H1 (cell line): Measurements from ENCODE around the gene NBPF10. TPM values are rescaled to one million over a fixed set of nuclear protein-coding genes. Genes with fewer than 3 reads are reported as not detected.
"Not testable (repeated sequence)": the region's sequence is repeated elsewhere in the genome, so short reads cannot be mapped to it uniquely, and the experiment has no call there.

Source experiments
- CTCF ChIA-PET: fragments of 300-600 bp; sonication (Branson Sonifier 250); formaldehyde crosslinking; loops from one replicate; lab custom pipeline; 2021; ENCODE audit not compliant: partially characterized antibody; lab: Charles Lee
- POLR2A ChIA-PET: fragments of 300-600 bp; sonication (Branson Sonifier 250); formaldehyde crosslinking; loops from one replicate; lab custom pipeline; 2021; ENCODE audit warnings: inconsistent platforms; ENCODE audit not compliant: partially characterized antibody; lab: Charles Lee
- DNase-seq, 2 experiments: peaks; one replicate each; pipeline versions ENCODE4 v3.0.0 to v3.0.0-alpha.2; 2010 to 2022; ENCODE audit warnings: low spot score in 2 of 2, low read depth in 1 of 2, mixed read lengths in 1 of 2
- FAIRE-seq: peaks from 2 replicates; lab custom pipeline; 2011; peaks lifted over from hg19 to GRCh38; lab: Jason Lieb, UNC
- H2AFZ ChIP-seq: 2 replicates; pipeline ENCODE4 v1.8.1; 2012; ENCODE audit warnings: low read length, inconsistent platforms
- H2AK5ac ChIP-seq: 2 replicates; pipeline ENCODE4 v1.6.1; 2013; ENCODE audit warnings: low read depth, low read length
- H2BK120ac ChIP-seq: replicated peaks from 2 replicates; pipeline ENCODE3; 2013; ENCODE audit warnings: low read depth, low read length, inconsistent platforms
- H2BK12ac ChIP-seq: 2 replicates; pipeline ENCODE4 v1.6.1; 2013; ENCODE audit warnings: low read depth, low read length
- H2BK15ac ChIP-seq: 2 replicates; pipeline ENCODE4 v1.6.1; 2013; ENCODE audit warnings: low read length
- H2BK20ac ChIP-seq: 2 replicates; pipeline ENCODE4 v1.6.1; 2013; ENCODE audit warnings: low read length
- H2BK5ac ChIP-seq: 2 replicates; pipeline ENCODE4 v1.6.1; 2013; ENCODE audit warnings: low read depth, low read length
- H3K14ac ChIP-seq: 2 replicates; pipeline ENCODE4 v1.6.1; 2013; ENCODE audit warnings: inconsistent platforms; ENCODE audit not compliant: insufficient read length
- H3K18ac ChIP-seq: 2 replicates; pipeline ENCODE4 v1.6.1; 2013; ENCODE audit warnings: low read length; ENCODE audit errors: extremely low read depth
- H3K23ac ChIP-seq: 2 replicates; pipeline ENCODE4 v1.6.1; 2013; ENCODE audit warnings: inconsistent platforms; ENCODE audit not compliant: insufficient read length
- H3K23me2 ChIP-seq: 2 replicates; pipeline ENCODE4 v1.6.1; 2013; ENCODE audit warnings: low read depth, low read length
- H3K27ac ChIP-seq: 2 replicates; pipeline ENCODE4 v1.6.1; 2011; ENCODE audit warnings: low read depth, low read length, inconsistent platforms
- H3K27me3 ChIP-seq, 4 experiments: replicated peaks in 1 of 4; 1 replicate in 1 of 4; 2 replicates in 3 of 4; pipeline versions ENCODE4 v1.6.1 to v1.8.1; 2011 to 2013; ENCODE audit warnings: low read length in 3 of 4, mild to moderate bottlenecking in 3 of 4, inconsistent platforms in 2 of 4, mixed read lengths in 2 of 4, moderate library complexity in 1 of 4; ENCODE audit not compliant: control insufficient read depth in 3 of 4, insufficient read depth in 3 of 4; ENCODE audit errors: extremely low read depth in 1 of 4
- H3K36me3 ChIP-seq, 4 experiments: 2 replicates each; pipeline versions ENCODE4 v1.6.1 to v1.8.1; 2011 to 2013; ENCODE audit warnings: mild to moderate bottlenecking in 4 of 4, low read length in 3 of 4, moderate library complexity in 2 of 4, control low read depth in 1 of 4, inconsistent platforms in 1 of 4; ENCODE audit not compliant: insufficient read depth in 4 of 4, control insufficient read depth in 2 of 4
- H3K4ac ChIP-seq: replicated peaks from 2 replicates; pipeline ENCODE3; 2013; ENCODE audit warnings: low read length, low read depth, mixed read lengths, inconsistent platforms; ENCODE audit not compliant: insufficient read length
- H3K4me1 ChIP-seq, 4 experiments: replicated peaks in 1 of 4; 1 replicate in 1 of 4; 2 replicates in 3 of 4; pipeline versions ENCODE4 v1.6.1 to v1.8.1; 2011 to 2013; ENCODE audit warnings: low read length in 3 of 4, inconsistent platforms in 2 of 4, mixed read lengths in 1 of 4; ENCODE audit not compliant: insufficient read depth in 4 of 4, control insufficient read depth in 3 of 4
- H3K4me2 ChIP-seq, 2 experiments: 2 replicates each; pipeline versions ENCODE4 v1.6.1 to v1.8.1; 2011 to 2013; ENCODE audit warnings: low read depth in 2 of 2, low read length in 2 of 2, control low read depth in 1 of 2, inconsistent platforms in 1 of 2, mild to moderate bottlenecking in 1 of 2; ENCODE audit not compliant: insufficient read depth in 1 of 2
- H3K4me3 ChIP-seq, 4 experiments: fragments of 200-600, 300-600 bp in 1 of 4; sonication (generic), shearing (Covaris generic), sonication (Bioruptor Twin) in 1 of 4; 2 replicates each; pipeline versions ENCODE4 v1.5.1 to v1.8.1; 2011 to 2016; ENCODE audit warnings: low read length in 4 of 4, low read depth in 3 of 4, control low read depth in 2 of 4, inconsistent platforms in 2 of 4, mild to moderate bottlenecking in 2 of 4, mixed read lengths in 1 of 4, moderate library complexity in 1 of 4; ENCODE audit not compliant: insufficient read depth in 2 of 4; ENCODE audit errors: extremely low read depth in 1 of 4
- H3K56ac ChIP-seq: replicated peaks from 2 replicates; pipeline ENCODE3; 2013; ENCODE audit warnings: low read depth, mild to moderate bottlenecking, mixed read lengths, low read length, inconsistent platforms; ENCODE audit not compliant: insufficient read length
- H3K79me1 ChIP-seq: 2 replicates; pipeline ENCODE4 v1.6.1; 2013; ENCODE audit warnings: low read depth, low read length, control low read depth
- H3K79me2 ChIP-seq, 2 experiments: 2 replicates each; pipeline versions ENCODE4 v1.6.1 to v1.8.1; 2012 to 2013; ENCODE audit warnings: low read length in 2 of 2, mild to moderate bottlenecking in 2 of 2, inconsistent platforms in 1 of 2; ENCODE audit not compliant: insufficient read depth in 2 of 2, control insufficient read depth in 1 of 2
- H3K9ac ChIP-seq, 4 experiments: replicated peaks in 1 of 4; 1 replicate in 1 of 4; 2 replicates in 3 of 4; pipeline versions ENCODE4 v1.6.1 to v1.8.1; 2011 to 2013; ENCODE audit warnings: low read depth in 3 of 4, low read length in 3 of 4, control low read depth in 2 of 4, mild to moderate bottlenecking in 2 of 4, moderate library complexity in 2 of 4, inconsistent platforms in 1 of 4; ENCODE audit errors: extremely low read depth in 1 of 4
- H3K9me3 ChIP-seq, 2 experiments: 2 replicates each; pipeline versions ENCODE4 v1.6.1 to v1.8.1; 2012 to 2013; ENCODE audit warnings: mild to moderate bottlenecking in 2 of 2, moderate library complexity in 2 of 2, control low read depth in 1 of 2, inconsistent platforms in 1 of 2, low read depth in 1 of 2, low read length in 1 of 2, mixed read lengths in 1 of 2; ENCODE audit not compliant: insufficient read depth in 2 of 2
- H4K20me1 ChIP-seq, 2 experiments: replicated peaks in 1 of 2; 2 replicates each; pipeline versions ENCODE3 to v1.8.1; 2011 to 2013; ENCODE audit warnings: inconsistent platforms in 2 of 2, low read length in 2 of 2, mild to moderate bottlenecking in 1 of 2; ENCODE audit not compliant: insufficient read depth in 2 of 2, control insufficient read depth in 1 of 2
- H4K5ac ChIP-seq: 2 replicates; pipeline ENCODE4 v1.6.1; 2013; ENCODE audit warnings: low read length, low read depth, mixed read lengths, inconsistent platforms; ENCODE audit not compliant: insufficient read length
- H4K8ac ChIP-seq: 2 replicates; pipeline ENCODE4 v1.8.0; 2013; ENCODE audit warnings: mild to moderate bottlenecking, moderate library complexity, low read length, inconsistent platforms; ENCODE audit not compliant: insufficient read depth; ENCODE audit errors: extremely low read depth
- H4K91ac ChIP-seq: replicated peaks from 2 replicates; pipeline ENCODE3; 2013; ENCODE audit warnings: low read length, mixed read lengths, inconsistent platforms; ENCODE audit not compliant: insufficient read length
- WGBS, 2 experiments: shearing (Covaris generic) in 1 of 2; methylation state at CpG; one replicate each; pipeline versions ENCODE4 v1.1.6 to v1.1.7; 2013 to 2015; ENCODE audit warnings: low lambda C conversion rate in 2 of 2, mixed read lengths in 2 of 2, inconsistent platforms in 1 of 2, low coverage in 1 of 2, missing lambda C conversion rate in 1 of 2; ENCODE audit not compliant: insufficient replicate concordance in 2 of 2, insufficient coverage in 1 of 2, insufficient read length in 1 of 2; ENCODE audit errors: extremely low coverage in 1 of 2, missing lambda C conversion rate in 1 of 2; 5-methylcytosine and 5-hydroxymethylcytosine counted together
- long read RNA-seq, 2 experiments: library from RNA in 1 of 2; library from capped mRNA in 1 of 2; stranded (forward); transcript quantifications; one replicate each; pipeline ENCODE4 v2.0.0, GENCODE V29; 2021; ENCODE audit warnings: inconsistent platforms in 1 of 2
- polyA minus RNA-seq, 3 experiments: library from RNA; depleted of rRNA, polyadenylated mRNA; stranded (reverse); fragments of >200 nt; gene quantifications; 1 replicate in 2 of 3; 2 replicates in 1 of 3; pipeline ENCODE4 v1.2.3, GENCODE V29; 2011
- polyA plus RNA-seq, 7 experiments: library from polyadenylated mRNA; depleted of rRNA in 3 of 7; stranded (reverse) in 5 of 7; unstranded in 2 of 7; fragments of >200 nt in 5 of 7; fragments of 200-250 nt in 2 of 7; gene quantifications; 1 replicate in 5 of 7; 2 replicates in 1 of 7; 4 replicates in 1 of 7; pipeline versions ENCODE4 v1.2.1 to v1.2.3, GENCODE V29; 2011 to 2013; ENCODE audit warnings: missing spikeins in 2 of 7, mixed read lengths in 2 of 7
- total RNA-seq: library from RNA; stranded (reverse); fragmentation: NEBNext Ultra II Directional; extraction: Animal tissue kit (Norgen Biotek cat#: 25700); gene quantifications from 2 replicates; pipeline ENCODE4 v1.2.1, GENCODE V29; 2021

The NBPF10 gene, protein sequence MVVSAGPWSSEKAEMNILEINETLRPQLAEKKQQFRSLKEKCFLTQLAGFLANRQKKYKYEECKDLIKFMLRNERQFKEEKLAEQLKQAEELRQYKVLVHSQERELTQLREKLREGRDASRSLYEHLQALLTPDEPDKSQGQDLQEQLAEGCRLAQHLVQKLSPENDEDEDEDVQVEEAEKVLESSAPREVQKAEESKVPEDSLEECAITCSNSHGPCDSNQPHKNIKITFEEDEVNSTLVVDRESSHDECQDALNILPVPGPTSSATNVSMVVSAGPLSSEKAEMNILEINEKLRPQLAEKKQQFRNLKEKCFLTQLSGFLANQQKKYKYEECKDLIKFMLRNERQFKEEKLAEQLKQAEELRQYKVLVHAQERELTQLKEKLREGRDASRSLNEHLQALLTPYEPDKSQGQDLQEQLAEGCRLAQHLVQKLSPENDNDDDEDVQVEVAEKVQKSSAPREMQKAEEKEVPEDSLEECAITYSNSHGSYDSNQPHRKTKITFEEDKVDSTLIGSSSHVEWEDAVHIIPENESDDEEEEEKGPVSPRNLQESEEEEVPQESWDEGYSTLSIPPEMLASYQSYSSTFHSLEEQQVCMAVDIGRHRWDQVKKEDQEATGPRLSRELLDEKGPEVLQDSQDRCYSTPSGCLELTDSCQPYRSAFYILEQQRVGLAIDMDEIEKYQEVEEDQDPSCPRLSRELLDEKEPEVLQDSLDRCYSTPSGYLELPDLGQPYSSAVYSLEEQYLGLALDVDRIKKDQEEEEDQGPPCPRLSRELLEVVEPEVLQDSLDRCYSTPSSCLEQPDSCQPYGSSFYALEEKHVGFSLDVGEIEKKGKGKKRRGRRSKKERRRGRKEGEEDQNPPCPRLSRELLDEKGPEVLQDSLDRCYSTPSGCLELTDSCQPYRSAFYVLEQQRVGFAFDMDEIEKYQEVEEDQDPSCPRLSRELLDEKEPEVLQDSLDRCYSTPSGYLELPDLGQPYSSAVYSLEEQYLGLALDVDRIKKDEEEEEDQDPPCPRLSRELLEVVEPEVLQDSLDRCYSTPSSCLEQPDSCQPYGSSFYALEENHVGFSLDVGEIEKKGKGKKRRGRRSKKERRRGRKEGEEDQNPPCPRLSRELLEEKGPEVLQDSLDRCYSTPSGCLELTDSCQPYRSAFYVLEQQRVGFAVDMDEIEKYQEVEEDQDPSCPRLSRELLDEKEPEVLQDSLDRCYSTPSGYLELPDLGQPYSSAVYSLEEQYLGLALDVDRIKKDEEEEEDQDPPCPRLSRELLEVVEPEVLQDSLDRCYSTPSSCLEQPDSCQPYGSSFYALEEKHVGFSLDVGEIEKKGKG (N-terminal part only)
- total RNA-seq (0.36 and 0.39 TPM in 2 replicates), polyA plus RNA-seq (2011; rRNA removed) (0.09 and 0.20 TPM in 2 replicates), polyA minus RNA-seq (2011; rRNA and poly(A)+ RNA removed) (0.44 and 0.46 TPM in 2 replicates)
- 0.19 TPM for polyA plus RNA-seq (2011; cell fraction: cytosol; rRNA removed)
- 0.53 TPM for polyA plus RNA-seq (2011; cell fraction: nucleus; rRNA removed)
- 0.19 to 0.31 TPM (median 0.21 TPM) in 4 replicates for polyA plus RNA-seq (2012, experiment 1 of 2)
- not detected for polyA plus RNA-seq (2012, experiment 2 of 2)
- 0.10 TPM for polyA plus RNA-seq (2013, experiment 1 of 2)
- polyA plus RNA-seq (2013, experiment 2 of 2) = 0.07 TPM
- 0.29 TPM for polyA minus RNA-seq (2011; cell fraction: cytosol; rRNA and poly(A)+ RNA removed)
- 1.4 TPM for polyA minus RNA-seq (2011; cell fraction: nucleus; rRNA and poly(A)+ RNA removed)
- long read RNA-seq, experiment 1, partial matches to known transcripts = 1 of 1 reads
- long read RNA-seq, experiment 1, other reads (novel, unspliced or antisense) = 0 of 1 reads
- long read RNA-seq, experiment 2 = 0 reads

DNA sequence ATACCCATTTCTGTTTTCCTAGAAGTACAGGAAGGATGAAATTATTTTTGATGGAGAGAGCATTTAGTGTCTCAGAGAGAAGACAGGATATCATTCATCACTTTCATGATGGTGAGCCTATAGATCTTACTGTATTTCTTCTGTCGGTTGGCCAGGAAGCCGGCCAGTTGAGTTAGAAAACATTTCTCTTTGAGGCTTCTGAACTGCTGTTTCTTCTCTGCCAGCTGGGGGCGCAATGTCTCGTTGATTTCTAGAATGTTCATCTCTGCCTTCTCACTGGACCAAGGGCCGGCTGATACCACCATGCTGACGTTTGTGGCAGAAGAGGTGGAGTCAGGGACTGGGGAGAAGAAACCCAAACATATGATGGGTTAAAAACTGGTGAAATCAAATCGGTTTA lies at the start of gene NBPF10:
Gene NBPF10 (minus strand): TSS at position 340 of the 400 bp plus-strand sequence. CDS start 35 bp downstream, at position 305.
- DNase-seq, H3K9ac ChIP-seq, H2BK120ac ChIP-seq, H3K27ac ChIP-seq, H3K4me3 ChIP-seq, H3K36me3 ChIP-seq, H2BK15ac ChIP-seq, H3K4me2 ChIP-seq, H2BK12ac ChIP-seq, H3K18ac ChIP-seq, CTCF ChIA-PET, H4K5ac ChIP-seq, H3K4me1 ChIP-seq, H3K23ac ChIP-seq, H3K9me3 ChIP-seq, H2BK20ac ChIP-seq, H3K56ac ChIP-seq, H2AK5ac ChIP-seq, H3K79me1 ChIP-seq, H2BK5ac ChIP-seq, H3K23me2 ChIP-seq, POLR2A ChIA-PET, H3K27me3 ChIP-seq, H4K91ac ChIP-seq, FAIRE-seq, H4K8ac ChIP-seq, H4K20me1 ChIP-seq, H3K4ac ChIP-seq, H3K79me2 ChIP-seq, H2AFZ ChIP-seq, H3K14ac ChIP-seq: not testable (repeated sequence)
- WGBS, 2 experiments = no CpG with 5 or more reads among the region's 7 CpGs
